ENCODE measurements around the gene PODN. TPM values are rescaled to one million over a fixed set of nuclear protein-coding genes. Genes with fewer than 3 reads are reported as not detected.

PODN gene
- 1.4 and 2.0 TPM in 2 replicates for total RNA-seq

GRCh38 chr1:53061859-53062707 is at the start of gene PODN:
Gene PODN (plus strand): TSS chr1:53062213. CDS start chr1:53069856, 7,643 bp downstream.

Other genes with a start within 250 kb of the PODN start
- gene ZYG11A, start 219.5 kb upstream of the PODN start, total RNA-seq, result 0.86 and 0.89 TPM in 2 replicates
- 16.3 and 43.5 TPM in 2 replicates for gene ECHDC2, start 140.5 kb upstream of the PODN start, total RNA-seq
- 125 and 178 TPM in 2 replicates for gene SCP2, start 134.9 kb upstream of the PODN start, total RNA-seq
- gene SLC1A7, start 80.4 kb downstream of the PODN start, total RNA-seq, result not detected in 2 replicates
- 20.2 and 26.1 TPM in 2 replicates for gene CPT2, start 134.6 kb downstream of the PODN start, total RNA-seq
- gene CZIB, start 158.4 kb downstream of the PODN start, total RNA-seq, result 64.6 and 75.5 TPM in 2 replicates
- gene MAGOH, start 176.3 kb downstream of the PODN start, total RNA-seq, result 34.2 and 49.3 TPM in 2 replicates

Data from myometrial cell (primary cell).